Keratinocyte (primary cell): Measurements from ENCODE around the gene TRABD2B.

Experiments
- EZH2 ChIP-seq: IDR thresholded peaks from one replicate; pipeline ENCODE4 v1.6.1; 2012; ENCODE audit warnings: inconsistent platforms, mild to moderate bottlenecking, low read length, moderate library complexity
- TF ChIP-seq, protein P1 (sequence below), 3 experiments: IDR thresholded peaks in 1 of 3; conservative IDR thresholded peaks in 1 of 3; optimal IDR thresholded peaks in 1 of 3; 2 replicates in 2 of 3; 3 replicates in 1 of 3; pipeline versions ENCODE3 to v1.5.1; 2011; ENCODE audit warnings: low read length in 3 of 3, mild to moderate bottlenecking in 3 of 3, moderate library complexity in 2 of 3, control low read depth in 1 of 3, inconsistent platforms in 1 of 3; ENCODE audit not compliant: insufficient read depth in 2 of 3; ENCODE audit errors: extremely low read depth in 1 of 3

DNA sequence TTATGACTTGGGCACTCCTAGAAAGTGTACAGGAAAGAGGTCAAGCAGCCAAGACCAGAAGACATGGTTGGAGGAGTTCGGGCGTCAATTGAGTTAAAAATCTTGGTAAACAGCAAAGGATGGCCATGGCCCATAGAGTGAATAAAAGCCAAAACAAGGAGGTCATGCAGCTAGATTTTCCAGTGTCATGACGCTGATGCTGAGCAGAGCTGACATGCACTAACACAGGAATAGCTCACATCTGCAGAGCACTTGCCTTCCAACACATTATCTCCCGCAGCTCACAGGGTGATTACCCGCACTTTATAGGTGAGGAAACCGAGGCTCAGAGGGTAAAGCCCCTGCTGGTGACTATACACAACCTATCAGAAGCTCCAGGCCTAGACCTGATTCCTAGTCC, 49.7 kb downstream of the TRABD2B start:
- TF ChIP-seq, protein P1, sequence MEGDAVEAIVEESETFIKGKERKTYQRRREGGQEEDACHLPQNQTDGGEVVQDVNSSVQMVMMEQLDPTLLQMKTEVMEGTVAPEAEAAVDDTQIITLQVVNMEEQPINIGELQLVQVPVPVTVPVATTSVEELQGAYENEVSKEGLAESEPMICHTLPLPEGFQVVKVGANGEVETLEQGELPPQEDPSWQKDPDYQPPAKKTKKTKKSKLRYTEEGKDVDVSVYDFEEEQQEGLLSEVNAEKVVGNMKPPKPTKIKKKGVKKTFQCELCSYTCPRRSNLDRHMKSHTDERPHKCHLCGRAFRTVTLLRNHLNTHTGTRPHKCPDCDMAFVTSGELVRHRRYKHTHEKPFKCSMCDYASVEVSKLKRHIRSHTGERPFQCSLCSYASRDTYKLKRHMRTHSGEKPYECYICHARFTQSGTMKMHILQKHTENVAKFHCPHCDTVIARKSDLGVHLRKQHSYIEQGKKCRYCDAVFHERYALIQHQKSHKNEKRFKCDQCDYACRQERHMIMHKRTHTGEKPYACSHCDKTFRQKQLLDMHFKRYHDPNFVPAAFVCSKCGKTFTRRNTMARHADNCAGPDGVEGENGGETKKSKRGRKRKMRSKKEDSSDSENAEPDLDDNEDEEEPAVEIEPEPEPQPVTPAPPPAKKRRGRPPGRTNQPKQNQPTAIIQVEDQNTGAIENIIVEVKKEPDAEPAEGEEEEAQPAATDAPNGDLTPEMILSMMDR (optimal IDR thresholded peaks at IDR 0.05 in 1 of 3, IDR thresholded peaks at IDR 0.05 in 1 of 3, conservative IDR thresholded peaks at IDR 0.05 in 1 of 3; ENCODE audit: extremely low read depth in 1 of 3, insufficient read depth in 2 of 3, low read length in 3 of 3), result no peak
- TF ChIP-seq EZH2, result no peak
